Stomach (tissue), 9 donors: Measurements from ENCODE around the gene FBF1. TPM values are rescaled to one million over a fixed set of nuclear protein-coding genes. Genes with fewer than 3 reads are reported as not detected.

Experiments used
- DNase-seq, 2 donors: peaks; one replicate each; pipeline versions ENCODE4 v3.0.0 to v3.0.0-alpha.2; 2013 to 2019
- H3K27ac ChIP-seq, 5 donors: fragments of 200-600 bp in 4 of 5; sonication (generic) in 4 of 5; one replicate each; pipeline ENCODE4 v1.5.1; 2013 to 2019; ENCODE audit warnings: mild to moderate bottlenecking in 1 of 5, moderate library complexity in 1 of 5
- H3K27me3 ChIP-seq, 3 donors: fragments of 200-600 bp; sonication (generic); one replicate each; pipeline ENCODE4 v1.5.1; 2017 to 2019; ENCODE audit warnings: mixed run types in 1 of 3
- H3K36me3 ChIP-seq, 4 donors: fragments of 200-600 bp; sonication (generic); 1 replicate in 3 of 4; 2 replicates in 1 of 4; pipeline ENCODE4 v1.5.1; 2016 to 2019
- H3K4me1 ChIP-seq, 4 donors: fragments of 200-600 bp; sonication (generic); one replicate each; pipeline ENCODE4 v1.5.1; 2016 to 2019
- H3K4me3 ChIP-seq, 4 donors: fragments of 200-600 bp; sonication (generic) in 3 of 4; one replicate each; pipeline ENCODE4 v1.5.1; 2016 to 2019; ENCODE audit warnings: mild to moderate bottlenecking in 1 of 4
- H3K9me3 ChIP-seq, 4 donors: fragments of 200-600 bp; sonication (generic); one replicate each; pipeline ENCODE4 v1.5.1; 2016 to 2019
- CTCF ChIP-seq, 7 experiments: fragments of 450-650 bp in 4 of 7; fragments of 200-600 bp in 3 of 7; sonication (generic) in 3 of 7; IDR thresholded peaks; one replicate each; pipeline ENCODE4 v1.5.1; 2016 to 2019; ENCODE audit warnings: antibody characterized with exemption in 7 of 7, control low read depth in 2 of 7, mild to moderate bottlenecking in 1 of 7
- EP300 ChIP-seq: sonication (generic); formaldehyde crosslinking; IDR thresholded peaks from one replicate; pipeline ENCODE4 v1.6.1; 2017; ENCODE audit warnings: antibody characterized with exemption
- POLR2A ChIP-seq, 4 donors: fragments of 450-650 bp; IDR thresholded peaks; one replicate each; pipeline ENCODE4 v1.6.1; 2016; ENCODE audit warnings: antibody characterized with exemption in 4 of 4, control low read depth in 2 of 4, mild to moderate bottlenecking in 1 of 4, moderate library complexity in 1 of 4
- POLR2AphosphoS5 ChIP-seq, 3 donors: sonication (generic); formaldehyde crosslinking; IDR thresholded peaks; one replicate each; pipeline ENCODE4 v1.6.1; 2016; ENCODE audit warnings: antibody characterized with exemption in 3 of 3
- WGBS, 5 donors: extraction: QIAGEN DNeasy Blood & Tissue Kit in 3 of 5; methylation state at CpG; one replicate each; pipeline versions ENCODE4 v1.1.5 to v1.1.7; 2013 to 2018; 5-methylcytosine and 5-hydroxymethylcytosine counted together
- intact Hi-C: fragments of 100-400 bp; cut with DNase I; formaldehyde crosslinking; loops from one replicate; pipeline ENCODE4 v1.15.1; 2023; ENCODE audit warnings: low total_unique reads
- polyA plus RNA-seq, 3 donors: library from polyadenylated mRNA; stranded (reverse); fragments of 200-250 nt; gene quantifications; one replicate each; pipeline ENCODE4 v1.2.3, GENCODE V29; 2013
- total RNA-seq, 5 donors: library from RNA; depleted of rRNA; stranded (reverse); fragments of >200 nt; gene quantifications; one replicate each; pipeline versions ENCODE4 v1.1.0 to v1.2.3, GENCODE V29; 2014 to 2016
- donor health status: healthy with polysubstance abuse.
- donor health status: Bipolar disorder and iron deficiency.
- donor health status: healthy.

The FBF1 gene
- total and polyA plus RNA-seq, 8 donors: 1.7 to 21.7 (median 10.4) TPM

GRCh38 chr17:75926456-75926855 lies 14.4 kb downstream of the FBF1 start:
- DNase-seq: no peak
- intact Hi-C loops: no loop called here
- no peak for TF ChIP-seq CTCF (IDR thresholded peaks at IDR 0.05)
- no peak for TF ChIP-seq EP300
- no peak for TF ChIP-seq POLR2A (IDR thresholded peaks at IDR 0.05)
- no peak for TF ChIP-seq POLR2AphosphoS5 (IDR thresholded peaks at IDR 0.05)
- Histone ChIP-seq H3K4me3 (no peak overlapping the region), H3K9me3 (no peaks in the 10 kb centered on the region), H3K4me1 (no peaks in the 10 kb centered on the region), H3K36me3 (peaks cover 5 to 43% (median 28%) of the 10 kb centered on the region in 4 donors), H3K27me3 (no peaks in the 10 kb centered on the region), H3K27ac (no peak overlapping the region)
- WGBS, 5 donors: 88 to 99% (median 92%) methylated on average over 4 of the region's 4 CpGs

DNA sequence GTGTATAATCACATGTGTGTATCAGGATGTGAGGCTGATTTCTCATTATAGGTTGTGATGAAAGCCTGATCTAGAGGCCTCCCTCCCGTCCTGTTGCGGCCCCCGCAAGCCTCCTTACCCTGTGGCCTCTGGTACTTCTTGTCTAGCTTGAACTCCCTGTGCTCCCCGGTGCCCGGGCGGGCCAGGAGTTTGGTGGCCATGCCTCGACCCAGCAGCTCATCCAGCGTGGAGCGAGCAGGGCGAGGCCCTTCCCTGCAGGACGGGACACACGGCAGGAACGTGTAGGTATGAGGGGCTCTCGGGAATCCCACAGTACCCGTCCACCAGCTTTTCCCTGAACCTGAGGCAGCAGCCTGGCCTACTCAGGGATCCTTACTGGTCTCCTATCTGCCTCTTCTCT lies 14.9 kb downstream of the FBF1 start:
- no peak for DNase-seq
- H3K27ac ChIP-seq: no peak overlapping the region
- WGBS, 5 donors: 94 to 97% (median 96%) methylated on average over 15 of the region's 15 CpGs

GRCh38 chr17:75925103-75925502 lies 15.7 kb downstream of the FBF1 start:
- intact Hi-C loops: no loop called here
- 94 to 98% (median 97%) methylated on average over 7 to 11 of the region's 11 CpGs for WGBS, 5 donors

More for the DNA sequence above, 14.9 kb downstream of the FBF1 start:
- intact Hi-C loops: no loop called here
- H3K4me3 ChIP-seq: no peak overlapping the region
- H3K9me3 ChIP-seq: no peaks in the 10 kb centered on the region
- TF ChIP-seq POLR2A (IDR thresholded peaks at IDR 0.05) (no peak), CTCF (IDR thresholded peaks at IDR 0.05) (no peak)
- peaks cover 5 to 43% (median 28%) of the 10 kb centered on the region in 4 donors for H3K36me3 ChIP-seq
- no peaks in the 10 kb centered on the region for H3K27me3 ChIP-seq
- no peaks in the 10 kb centered on the region for H3K4me1 ChIP-seq

DNA sequence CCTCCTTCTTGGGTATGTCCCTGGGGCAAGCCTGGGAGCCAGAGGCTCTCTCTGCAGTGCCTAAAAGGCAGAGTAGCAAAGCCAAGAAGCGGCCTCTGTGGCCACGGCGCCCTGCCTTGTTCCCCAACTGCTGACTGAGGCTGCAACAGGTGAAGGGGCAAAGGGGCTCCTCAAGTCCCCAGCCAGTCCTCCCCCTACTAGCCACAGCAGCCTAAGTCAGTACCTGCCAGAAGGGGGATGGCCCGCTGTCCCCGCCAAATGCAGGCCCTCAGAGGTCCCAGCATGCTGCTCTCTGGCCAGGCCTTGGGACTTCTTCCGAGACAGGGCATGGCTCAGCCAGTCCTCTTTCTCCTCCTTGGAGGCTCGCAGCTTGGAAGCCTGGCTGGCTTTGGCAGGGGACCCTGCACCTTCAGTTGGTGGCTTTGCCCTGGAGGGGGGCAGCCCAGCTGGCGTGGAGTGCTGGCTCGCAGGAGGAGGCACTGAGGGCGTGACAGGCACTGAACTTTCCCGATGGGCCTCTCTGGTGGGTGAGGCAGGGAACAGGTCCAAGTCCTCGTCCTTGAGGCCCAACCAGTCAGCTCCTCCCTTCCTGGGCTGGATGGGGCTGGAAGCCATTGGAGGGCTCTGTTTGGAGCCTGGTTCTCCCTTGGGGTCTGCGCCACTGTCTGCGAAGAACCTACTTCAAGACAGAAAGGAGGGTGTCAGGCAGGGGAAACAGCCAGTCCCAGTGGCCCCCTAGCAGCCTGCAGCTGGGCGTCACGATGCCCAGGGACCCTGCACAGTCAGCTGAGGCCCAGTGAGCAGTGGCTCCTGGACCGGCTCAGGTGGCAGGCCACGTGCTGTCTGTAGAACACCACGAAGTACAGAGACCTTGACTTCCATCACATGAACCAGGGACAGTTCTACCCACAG lies 17.6 kb downstream of the FBF1 start:
- TF ChIP-seq POLR2AphosphoS5 (IDR thresholded peaks at IDR 0.05) (no peak), EP300 (no peak), CTCF (IDR thresholded peaks at IDR 0.05) (no peak), POLR2A (IDR thresholded peaks at IDR 0.05) (no peak)
- H3K27me3 ChIP-seq: no peaks in the 10 kb centered on the region
- H3K9me3 ChIP-seq: no peaks in the 10 kb centered on the region
- no peak overlapping the region for H3K27ac ChIP-seq
- peaks cover 5 to 56% (median 40%) of the 10 kb centered on the region in 4 donors for H3K36me3 ChIP-seq
- 83 to 91% (median 85%) methylated on average over 4 to 19 of the region's 19 CpGs for WGBS, 5 donors
- no peaks in the 10 kb centered on the region for H3K4me1 ChIP-seq
- DNase-seq: no peak
- intact Hi-C loops: no loop called here
- no peak overlapping the region for H3K4me3 ChIP-seq

More at GRCh38 chr17:75925103-75925502, 15.7 kb downstream of the FBF1 start:
- H3K36me3 ChIP-seq: peaks cover 5 to 43% (median 32%) of the 10 kb centered on the region in 4 donors
- H3K27me3 ChIP-seq: no peaks in the 10 kb centered on the region
- H3K9me3 ChIP-seq: no peaks in the 10 kb centered on the region
- no peak overlapping the region for H3K27ac ChIP-seq
- no peak overlapping the region for H3K4me3 ChIP-seq
- no peak for DNase-seq
- no peak for TF ChIP-seq CTCF (IDR thresholded peaks at IDR 0.05)
- TF ChIP-seq EP300: no peak
- no peak for TF ChIP-seq POLR2AphosphoS5 (IDR thresholded peaks at IDR 0.05)
- no peak for TF ChIP-seq POLR2A (IDR thresholded peaks at IDR 0.05)
- H3K4me1 ChIP-seq: no peaks in the 10 kb centered on the region
